Tibial nerve (tissue), 4 donors: ENCODE data around the gene KLHDC4. TPM values are rescaled to one million over a fixed set of nuclear protein-coding genes. Genes with fewer than 3 reads are reported as not detected.

ENCODE experiments used
- DNase-seq, 2 donors: peaks; one replicate each; pipeline ENCODE4 v3.0.0-alpha.2; 2019; ENCODE audit warnings: low spot score in 2 of 2
- H3K27ac ChIP-seq, 4 donors: fragments of 200-600 bp; sonication (generic) in 3 of 4; one replicate each; pipeline ENCODE4 v1.5.1; 2017 to 2019; ENCODE audit warnings: mild to moderate bottlenecking in 1 of 4
- H3K27me3 ChIP-seq, 2 donors: fragments of 200-600 bp; sonication (generic) in 1 of 2; one replicate each; pipeline versions ENCODE4 v1.5.1 to v1.6.0; 2017 to 2019
- H3K36me3 ChIP-seq, 3 donors: fragments of 200-600 bp; sonication (generic); one replicate each; pipeline ENCODE4 v1.5.1; 2018 to 2019
- H3K4me1 ChIP-seq, 4 donors: fragments of 200-600 bp; sonication (generic) in 3 of 4; one replicate each; pipeline ENCODE4 v1.5.1; 2017 to 2019
- H3K4me3 ChIP-seq, 4 donors: fragments of 200-600 bp; sonication (generic) in 3 of 4; one replicate each; pipeline ENCODE4 v1.5.1; 2017 to 2019; ENCODE audit warnings: mild to moderate bottlenecking in 1 of 4, moderate library complexity in 1 of 4
- H3K9me3 ChIP-seq, 4 donors: fragments of 200-600 bp; sonication (generic) in 3 of 4; one replicate each; pipeline ENCODE4 v1.5.1; 2017 to 2019
- EP300 ChIP-seq, 2 donors: sonication (generic); formaldehyde crosslinking; IDR thresholded peaks; one replicate each; pipeline ENCODE4 v1.6.1; 2017; ENCODE audit warnings: antibody characterized with exemption in 2 of 2, mild to moderate bottlenecking in 1 of 2
- POLR2A ChIP-seq, 2 donors: fragments of 450-650 bp; IDR thresholded peaks; one replicate each; pipeline ENCODE4 v1.6.1; 2017; ENCODE audit warnings: antibody characterized with exemption in 2 of 2, mild to moderate bottlenecking in 2 of 2, moderate library complexity in 2 of 2
- WGBS, 2 donors: methylation state at CpG; one replicate each; pipeline ENCODE4 v1.1.5; 2018; 5-methylcytosine and 5-hydroxymethylcytosine counted together
- total RNA-seq, 4 donors: library from RNA; depleted of rRNA; stranded (reverse); fragments of >200 nt; gene quantifications; one replicate each; pipeline ENCODE4 v1.1.0, GENCODE V29; 2016
- TF ChIP-seq, protein P1 (sequence below), 5 experiments: fragments of 200-600 bp in 3 of 5; fragments of 450-650 bp in 2 of 5; sonication (generic) in 3 of 5; IDR thresholded peaks; one replicate each; pipeline ENCODE4 v1.5.1; 2016 to 2019; ENCODE audit warnings: antibody characterized with exemption in 5 of 5, mild to moderate bottlenecking in 3 of 5, moderate library complexity in 2 of 5

KLHDC4 gene
- total RNA-seq, 4 donors from 2014 or later, result 26.9 to 61.5 (median 42.5) TPM

DNA sequence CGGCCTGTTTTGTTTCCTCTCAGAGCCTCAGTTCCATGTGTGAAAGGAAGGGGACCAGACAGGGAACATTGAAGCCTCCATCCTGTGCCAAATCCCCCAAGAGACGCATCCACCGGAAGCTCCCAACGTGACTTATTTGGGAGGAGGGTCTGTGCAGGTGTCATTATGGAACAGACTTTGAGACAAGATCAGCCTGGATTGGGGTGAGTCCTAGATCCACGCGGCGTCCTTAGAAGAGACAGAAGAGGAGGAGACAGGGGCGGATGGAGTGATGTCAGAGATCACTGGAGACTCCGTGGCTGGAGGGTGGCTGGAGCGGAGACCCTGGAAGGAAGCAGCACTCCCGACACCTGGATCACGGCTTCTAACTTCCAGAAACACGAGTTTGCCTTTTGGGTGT, 80.0 kb downstream of the KLHDC4 start:
- Histone ChIP-seq H3K27me3 (peaks cover 0 to 51% of the 10 kb centered on the region in 2 donors), H3K4me3 (no peak overlapping the region), H3K4me1 (no peaks in the 10 kb centered on the region), H3K36me3 (no peaks in the 10 kb centered on the region), H3K9me3 (no peaks in the 10 kb centered on the region), H3K27ac (no peak overlapping the region)
- WGBS, 2 donors, result 76 to 77% methylated on average over 13 of the region's 13 CpGs
- TF ChIP-seq, protein P1, sequence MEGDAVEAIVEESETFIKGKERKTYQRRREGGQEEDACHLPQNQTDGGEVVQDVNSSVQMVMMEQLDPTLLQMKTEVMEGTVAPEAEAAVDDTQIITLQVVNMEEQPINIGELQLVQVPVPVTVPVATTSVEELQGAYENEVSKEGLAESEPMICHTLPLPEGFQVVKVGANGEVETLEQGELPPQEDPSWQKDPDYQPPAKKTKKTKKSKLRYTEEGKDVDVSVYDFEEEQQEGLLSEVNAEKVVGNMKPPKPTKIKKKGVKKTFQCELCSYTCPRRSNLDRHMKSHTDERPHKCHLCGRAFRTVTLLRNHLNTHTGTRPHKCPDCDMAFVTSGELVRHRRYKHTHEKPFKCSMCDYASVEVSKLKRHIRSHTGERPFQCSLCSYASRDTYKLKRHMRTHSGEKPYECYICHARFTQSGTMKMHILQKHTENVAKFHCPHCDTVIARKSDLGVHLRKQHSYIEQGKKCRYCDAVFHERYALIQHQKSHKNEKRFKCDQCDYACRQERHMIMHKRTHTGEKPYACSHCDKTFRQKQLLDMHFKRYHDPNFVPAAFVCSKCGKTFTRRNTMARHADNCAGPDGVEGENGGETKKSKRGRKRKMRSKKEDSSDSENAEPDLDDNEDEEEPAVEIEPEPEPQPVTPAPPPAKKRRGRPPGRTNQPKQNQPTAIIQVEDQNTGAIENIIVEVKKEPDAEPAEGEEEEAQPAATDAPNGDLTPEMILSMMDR (IDR thresholded peaks at IDR 0.05), result no peak
- TF ChIP-seq EP300 (IDR thresholded peaks at IDR 0.05) (no peak), POLR2A (IDR thresholded peaks at IDR 0.05) (no peak)
- DNase-seq, result no peak

DNA sequence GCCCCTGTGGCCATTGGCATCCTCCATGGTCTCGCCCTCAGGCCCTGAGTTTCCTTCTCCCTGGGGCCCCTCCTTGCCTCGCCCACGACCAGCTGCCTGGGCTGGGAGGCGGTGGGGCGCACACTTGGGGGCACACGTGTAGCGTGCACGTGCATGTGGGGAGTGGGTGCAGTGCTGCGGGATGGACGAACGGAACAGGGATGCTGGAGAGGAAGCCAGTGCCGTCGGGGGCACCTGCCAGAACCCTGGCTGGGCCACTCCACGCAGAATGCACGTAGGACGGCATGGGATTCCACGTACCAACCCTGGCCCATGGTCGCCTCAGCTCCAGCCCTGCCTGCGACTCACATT, 80.4 kb downstream of the KLHDC4 start:
- no peak for DNase-seq
- no peaks in the 10 kb centered on the region for H3K4me1 ChIP-seq
- H3K9me3 ChIP-seq, result no peaks in the 10 kb centered on the region
- TF ChIP-seq POLR2A (IDR thresholded peaks at IDR 0.05), result no peak
- TF ChIP-seq, protein P1 (IDR thresholded peaks at IDR 0.05), result no peak
- TF ChIP-seq EP300 (IDR thresholded peaks at IDR 0.05), result no peak
- no peak overlapping the region for H3K4me3 ChIP-seq
- H3K36me3 ChIP-seq, result no peaks in the 10 kb centered on the region
- H3K27me3 ChIP-seq, result peaks cover 0 to 51% of the 10 kb centered on the region in 2 donors
- 69 to 81% methylated on average over 17 to 19 of the region's 19 CpGs for WGBS, 2 donors
- no peak overlapping the region for H3K27ac ChIP-seq

DNA sequence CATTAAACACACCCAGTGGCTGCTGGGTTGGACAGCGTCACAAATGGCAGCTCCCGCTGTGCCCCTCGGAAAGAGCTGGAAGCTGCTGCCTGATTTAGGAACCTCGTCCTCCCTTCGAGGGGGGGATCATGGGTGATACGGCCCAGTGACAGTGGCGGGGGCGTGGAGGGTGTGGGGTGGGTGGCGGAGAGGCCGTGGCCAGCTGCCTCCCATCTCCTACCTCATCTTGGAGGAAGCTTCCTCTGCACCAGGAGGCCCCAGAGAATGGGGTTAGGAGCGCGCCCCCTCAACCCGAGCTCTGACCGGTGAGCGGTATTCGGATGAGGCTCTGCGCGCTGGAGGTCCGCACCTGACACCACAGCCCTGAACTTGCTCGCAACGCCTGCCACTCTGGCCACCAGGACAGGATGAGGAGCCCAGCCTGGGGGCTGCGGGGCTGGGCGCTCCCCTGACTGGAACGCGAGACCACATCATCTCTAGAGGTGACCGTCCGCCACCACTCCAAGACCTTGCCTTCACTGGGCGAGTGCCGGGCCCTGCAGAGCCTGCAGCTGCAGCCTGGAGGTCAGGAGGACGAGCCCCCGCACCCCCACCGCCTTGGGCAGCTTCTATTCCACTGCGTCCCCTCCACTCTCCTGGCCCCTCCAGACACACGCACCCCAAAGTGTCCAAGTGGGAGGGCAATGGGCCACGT, 80.9 kb downstream of the KLHDC4 start:
- no peak for DNase-seq
- Histone ChIP-seq H3K4me1 (no peaks in the 10 kb centered on the region), H3K9me3 (no peaks in the 10 kb centered on the region), H3K27me3 (peaks cover 0 to 45% of the 10 kb centered on the region in 2 donors), H3K36me3 (no peaks in the 10 kb centered on the region), H3K4me3 (no peak overlapping the region), H3K27ac (no peak overlapping the region)
- 85 to 89% methylated on average over 27 to 35 of the region's 35 CpGs for WGBS, 2 donors
- TF ChIP-seq EP300 (IDR thresholded peaks at IDR 0.05), result no peak
- TF ChIP-seq POLR2A (IDR thresholded peaks at IDR 0.05), result no peak
- TF ChIP-seq, protein P1 (IDR thresholded peaks at IDR 0.05), result no peak

DNA sequence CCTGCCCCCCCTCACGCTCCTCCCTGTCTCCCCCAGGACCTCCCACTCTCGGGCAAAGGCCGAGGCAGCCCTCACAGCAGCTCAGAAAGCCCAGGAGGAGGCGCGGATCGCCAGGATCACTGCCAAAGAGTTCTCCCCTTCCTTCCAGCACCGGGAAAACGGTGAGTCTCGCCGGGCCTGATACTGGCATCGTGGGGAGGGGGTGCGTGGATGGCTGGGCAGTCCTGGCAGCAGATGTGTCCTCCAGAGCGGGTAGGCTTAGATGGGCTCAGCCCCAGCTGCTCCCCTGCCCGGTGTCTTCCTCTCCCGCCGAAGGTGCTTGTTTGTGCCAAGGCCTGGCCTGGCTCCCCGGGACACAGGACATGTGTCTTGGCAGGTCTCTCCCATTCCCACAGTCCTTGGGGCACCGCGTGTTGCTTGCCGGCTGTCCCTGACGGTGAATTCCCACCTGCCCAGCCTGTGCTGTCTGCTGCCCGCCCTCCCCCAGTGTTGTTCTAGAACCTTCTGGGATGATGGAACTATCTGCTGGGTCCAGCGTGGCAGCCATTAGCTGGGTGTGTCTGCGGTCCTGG, 81.6 kb downstream of the KLHDC4 start:
- Histone ChIP-seq H3K27ac (no peak overlapping the region), H3K36me3 (no peaks in the 10 kb centered on the region), H3K9me3 (no peaks in the 10 kb centered on the region), H3K4me3 (no peak overlapping the region), H3K4me1 (no peaks in the 10 kb centered on the region), H3K27me3 (peaks cover 0 to 45% of the 10 kb centered on the region in 2 donors)
- 78 to 84% methylated on average over 21 to 23 of the region's 24 CpGs for WGBS, 2 donors
- TF ChIP-seq, protein P1 (IDR thresholded peaks at IDR 0.05), result no peak
- TF ChIP-seq EP300 (IDR thresholded peaks at IDR 0.05), result no peak
- TF ChIP-seq POLR2A (IDR thresholded peaks at IDR 0.05), result no peak
- no peak for DNase-seq

DNA sequence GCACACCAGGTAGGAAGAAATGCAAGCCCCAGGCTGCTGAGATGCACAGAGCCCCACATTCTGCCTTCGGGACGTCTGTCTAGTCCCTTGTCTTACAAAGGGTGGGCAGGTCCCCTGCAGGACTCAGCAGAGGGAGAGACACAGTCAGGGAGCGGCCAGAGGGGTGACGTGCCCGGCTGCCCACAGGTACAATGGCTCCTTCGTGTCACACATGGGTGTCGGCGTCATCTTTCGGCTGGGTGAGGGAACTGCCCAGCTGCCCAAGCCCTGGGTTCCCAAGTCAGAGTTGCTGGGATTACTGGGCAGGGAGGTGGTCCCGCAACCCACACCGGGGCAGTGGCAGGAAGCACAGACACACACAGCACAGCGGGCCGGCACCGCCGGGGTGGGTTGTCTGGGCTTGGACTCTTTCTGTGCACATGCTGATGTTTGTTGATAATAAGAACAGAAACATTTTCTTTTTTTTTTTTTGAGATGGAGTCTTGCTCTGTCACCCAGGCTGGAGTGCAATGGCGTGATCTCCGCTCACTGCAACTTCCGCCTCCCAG, 82.9 kb downstream of the KLHDC4 start:
- no peaks in the 10 kb centered on the region for H3K9me3 ChIP-seq
- TF ChIP-seq, protein P1 (IDR thresholded peaks at IDR 0.05), result no peak
- TF ChIP-seq EP300 (IDR thresholded peaks at IDR 0.05) (no peak), POLR2A (IDR thresholded peaks at IDR 0.05) (no peak)
- H3K36me3 ChIP-seq, result no peaks in the 10 kb centered on the region
- no peak overlapping the region for H3K27ac ChIP-seq
- no peak overlapping the region for H3K4me3 ChIP-seq
- no peak for DNase-seq
- no peaks in the 10 kb centered on the region for H3K4me1 ChIP-seq
- 83 to 88% methylated on average over 18 of the region's 18 CpGs for WGBS, 2 donors
- H3K27me3 ChIP-seq, result peaks cover 0 to 36% of the 10 kb centered on the region in 2 donors
